ACC112 (cell line): ENCODE data around the gene MYO1H.
"Not testable (repeated sequence)": the region's sequence is repeated elsewhere in the genome, so short reads cannot be mapped to it uniquely, and the experiment has no call there.

ENCODE experiments used
- H2AFZ ChIP-seq: fragments of 200-600 bp; sonication (generic); one replicate; pipeline ENCODE4 v1.6.0; 2017; ENCODE audit warnings: antibody characterized with exemption, low read length; ENCODE audit not compliant: unreplicated experiment
- H3K27ac ChIP-seq: fragments of 200-600 bp; sonication (generic); 2 replicates; pipeline ENCODE4 v1.5.1; 2014; ENCODE audit warnings: low read depth, mild to moderate bottlenecking, antibody characterized with exemption, low read length, moderate library complexity
- H3K27me3 ChIP-seq: fragments of 200-600 bp; sonication (generic); 2 replicates; pipeline ENCODE4 v1.6.1; 2014; ENCODE audit warnings: mild to moderate bottlenecking, antibody characterized with exemption, low read length, moderate library complexity, mixed read lengths; ENCODE audit not compliant: insufficient read depth
- H3K36me3 ChIP-seq: fragments of 200-600 bp; sonication (generic); 2 replicates; pipeline ENCODE4 v1.6.1; 2016; ENCODE audit warnings: mild to moderate bottlenecking, antibody characterized with exemption, low read length, moderate library complexity, mixed read lengths; ENCODE audit not compliant: insufficient read depth
- H3K4me1 ChIP-seq: fragments of 200-600 bp; sonication (generic); one replicate; pipeline ENCODE4 v1.6.1; 2016; ENCODE audit warnings: low read length, mixed read lengths; ENCODE audit not compliant: insufficient read depth, unreplicated experiment, control insufficient read depth
- H3K4me3 ChIP-seq: fragments of 200-600 bp; sonication (generic); 2 replicates; pipeline ENCODE4 v1.5.1; 2014; ENCODE audit warnings: mild to moderate bottlenecking, low read depth, low read length
- H3K79me2 ChIP-seq: fragments of 200-600 bp; sonication (generic); one replicate; pipeline ENCODE4 v1.6.0; 2016; ENCODE audit warnings: low read length; ENCODE audit not compliant: control insufficient read depth, unreplicated experiment, insufficient read depth

MYO1H gene

DNA sequence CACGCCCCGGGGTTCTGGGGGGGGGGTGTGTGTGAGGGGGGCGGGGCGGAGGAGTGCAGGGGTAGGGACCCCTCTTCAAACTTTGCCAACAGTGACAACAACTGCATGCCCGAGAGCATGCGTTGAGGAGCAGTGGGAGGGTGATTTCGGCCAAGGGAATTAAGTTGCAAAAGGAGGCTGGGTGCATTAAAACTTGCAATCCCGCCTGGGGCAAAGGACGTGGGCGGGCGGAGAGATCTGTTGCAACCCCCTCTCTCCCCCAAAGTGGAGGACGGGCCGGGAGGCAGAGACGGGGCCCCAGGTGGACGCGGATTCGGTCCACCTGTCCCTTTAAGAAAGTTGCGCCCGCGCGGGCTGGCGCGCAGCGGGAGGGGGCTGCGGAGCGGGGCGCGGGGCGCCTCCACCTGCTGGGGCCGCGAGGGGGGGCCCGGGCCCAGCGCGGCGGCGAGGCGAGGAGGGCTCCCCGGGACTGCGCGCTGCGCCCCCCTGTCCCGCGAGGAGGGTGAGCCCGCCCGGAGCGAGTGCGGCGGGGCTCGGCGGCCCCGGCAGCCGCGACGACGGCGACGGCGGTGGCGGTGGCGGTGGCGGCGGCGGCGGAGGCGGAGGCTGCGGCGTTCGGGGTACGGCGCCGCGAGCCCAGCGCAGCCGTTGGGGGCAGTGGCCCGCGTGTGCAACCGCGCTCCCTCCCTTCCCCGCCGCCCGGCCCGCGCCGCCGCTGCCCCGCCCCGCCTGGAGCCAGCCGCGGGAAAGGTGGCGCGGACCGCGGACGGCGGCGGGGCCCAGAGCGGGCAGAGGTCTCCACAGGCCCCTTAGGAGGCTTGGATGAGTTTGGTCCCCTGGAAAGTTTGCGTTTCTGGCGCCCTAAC is 38.1 kb upstream of the MYO1H start:
- peaks cover 3% of the 10 kb centered on the region for H3K4me1 ChIP-seq
- no peak overlapping the region for H3K27ac ChIP-seq
- H3K36me3 ChIP-seq: no peaks in the 10 kb centered on the region
- H3K27me3 ChIP-seq: peaks cover 84% of the 10 kb centered on the region
- peak overlapping the region; percentile 30 for H2AFZ ChIP-seq
- peak overlapping the region; percentile 69 for H3K4me3 ChIP-seq
- H3K79me2 ChIP-seq: no peaks in the 10 kb centered on the region

DNA sequence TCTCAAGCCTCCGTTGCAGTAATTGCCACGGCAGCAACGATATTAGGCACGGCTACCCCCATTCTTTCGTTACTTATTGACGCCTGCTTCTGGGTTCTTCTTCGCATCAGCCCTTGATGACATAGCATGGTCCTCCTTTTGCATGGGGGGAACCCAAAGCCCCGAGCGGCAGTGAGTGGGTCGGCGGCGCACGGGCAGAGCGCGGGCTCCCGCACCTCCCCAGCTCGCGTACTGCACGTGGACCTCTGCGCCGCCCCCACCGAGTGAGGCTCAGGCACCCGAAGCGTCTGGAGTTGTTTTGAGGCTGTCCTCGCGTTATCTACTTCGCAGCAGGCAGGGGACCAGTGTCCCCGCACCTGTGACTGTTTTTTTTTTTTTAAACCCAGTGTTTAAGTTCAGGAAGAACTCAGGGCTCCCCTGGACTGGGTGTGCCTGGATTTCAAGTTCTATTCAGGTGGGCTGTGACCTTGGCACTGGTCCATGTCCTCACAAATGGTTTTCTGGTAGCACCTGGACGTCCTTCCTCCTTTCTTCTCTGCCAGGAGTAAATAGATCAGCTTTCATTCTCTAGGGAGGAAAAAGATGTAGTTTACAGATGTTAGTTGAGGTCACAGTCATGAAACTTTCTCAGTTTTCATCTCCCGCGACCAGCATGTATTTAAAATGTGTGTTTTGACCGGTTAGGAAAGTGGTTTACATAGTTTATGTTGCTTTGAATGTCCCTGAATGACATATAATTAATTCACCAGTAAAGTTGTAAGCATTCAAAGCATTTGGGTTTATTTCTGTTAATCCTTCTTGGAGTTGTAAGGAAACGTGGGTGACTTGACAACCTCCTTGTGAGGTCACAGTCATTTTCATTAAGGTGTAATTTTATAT is 37.2 kb upstream of the MYO1H start:
- H2AFZ ChIP-seq: peak overlapping the region; percentile 30

DNA sequence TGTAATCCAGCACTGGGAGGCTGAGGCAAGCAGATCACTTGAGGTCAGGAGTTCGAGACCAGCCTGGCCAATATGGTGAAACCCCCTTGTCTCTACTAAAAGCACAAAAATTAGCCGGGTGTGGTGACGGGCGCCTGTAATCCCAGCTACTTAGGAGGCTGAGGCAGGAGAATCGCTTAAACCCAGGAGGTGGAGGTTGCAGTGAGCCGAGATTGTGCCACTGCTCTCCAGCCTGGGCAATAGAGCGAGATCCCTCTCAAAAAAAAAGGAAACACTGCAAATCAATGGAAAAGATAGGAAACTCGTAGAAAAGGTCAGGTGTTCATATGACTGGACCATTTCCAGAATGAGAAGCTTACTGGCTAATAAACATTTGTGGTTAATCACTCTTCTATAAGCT is 26.4 kb upstream of the MYO1H start:
- not testable (repeated sequence) for H3K36me3 ChIP-seq
- peaks cover 84% of the 10 kb centered on the region for H3K27me3 ChIP-seq

More for the DNA sequence above, 37.2 kb upstream of the MYO1H start:
- peak overlapping the region; percentile 69 for H3K4me3 ChIP-seq
- no peaks in the 10 kb centered on the region for H3K79me2 ChIP-seq
- H3K27me3 ChIP-seq: peaks cover 81% of the 10 kb centered on the region
- H3K27ac ChIP-seq: no peak overlapping the region
- no peaks in the 10 kb centered on the region for H3K36me3 ChIP-seq
- peaks cover 3% of the 10 kb centered on the region for H3K4me1 ChIP-seq

DNA sequence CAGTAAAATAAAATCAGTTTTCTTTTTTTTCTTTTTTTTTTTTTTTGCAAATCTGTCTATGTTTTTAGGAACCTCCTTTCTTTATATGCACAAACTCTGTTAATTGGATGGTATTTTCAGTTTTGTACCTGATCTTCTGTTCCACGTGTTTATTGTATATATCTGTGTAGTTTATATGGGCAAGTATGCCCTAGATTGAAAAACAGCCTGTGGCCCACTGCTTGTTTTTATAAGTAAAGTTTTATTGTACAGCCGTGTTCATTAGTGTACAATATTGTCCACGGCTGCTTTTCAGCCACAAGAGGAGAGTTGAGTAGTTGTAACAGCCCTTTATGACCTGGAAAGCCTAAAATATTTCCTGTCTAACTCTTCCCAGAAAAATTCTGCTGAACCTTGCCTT is 18.7 kb upstream of the MYO1H start:
- Histone ChIP-seq H3K27ac (no peak overlapping the region), H3K79me2 (no peaks in the 10 kb centered on the region), H2AFZ (no peak overlapping the region), H3K27me3 (peaks cover 73% of the 10 kb centered on the region), H3K4me1 (no peaks in the 10 kb centered on the region), H3K4me3 (no peak overlapping the region), H3K36me3 (no peaks in the 10 kb centered on the region)

More for the DNA sequence above, 26.4 kb upstream of the MYO1H start:
- not testable (repeated sequence) for H3K4me3 ChIP-seq, H3K79me2 ChIP-seq, H2AFZ ChIP-seq, H3K4me1 ChIP-seq, H3K27ac ChIP-seq

DNA sequence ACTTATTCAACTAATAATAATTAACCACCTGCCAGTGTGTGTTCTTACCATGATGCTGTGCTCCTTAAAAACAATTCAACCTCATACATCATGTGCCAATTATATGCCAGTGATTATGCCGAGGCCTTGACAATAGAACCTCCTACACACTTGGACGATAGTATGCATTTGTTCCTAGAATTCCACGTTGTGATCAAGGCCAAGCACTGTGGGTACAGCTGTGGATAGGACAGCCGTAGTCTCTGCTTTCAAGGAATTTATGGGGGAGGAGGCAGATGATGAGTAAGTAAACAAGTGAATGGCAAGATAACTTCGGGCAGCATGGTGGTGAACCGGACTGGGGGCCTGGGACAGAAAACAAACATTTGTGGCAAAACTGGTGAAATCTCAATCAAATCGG is 18.0 kb upstream of the MYO1H start:
- H3K4me1 ChIP-seq: no peaks in the 10 kb centered on the region
- H3K79me2 ChIP-seq: no peaks in the 10 kb centered on the region
- H3K4me3 ChIP-seq: no peak overlapping the region
- no peak overlapping the region for H3K27ac ChIP-seq
- no peak overlapping the region for H2AFZ ChIP-seq
- no peaks in the 10 kb centered on the region for H3K36me3 ChIP-seq
- H3K27me3 ChIP-seq: peaks cover 73% of the 10 kb centered on the region

DNA sequence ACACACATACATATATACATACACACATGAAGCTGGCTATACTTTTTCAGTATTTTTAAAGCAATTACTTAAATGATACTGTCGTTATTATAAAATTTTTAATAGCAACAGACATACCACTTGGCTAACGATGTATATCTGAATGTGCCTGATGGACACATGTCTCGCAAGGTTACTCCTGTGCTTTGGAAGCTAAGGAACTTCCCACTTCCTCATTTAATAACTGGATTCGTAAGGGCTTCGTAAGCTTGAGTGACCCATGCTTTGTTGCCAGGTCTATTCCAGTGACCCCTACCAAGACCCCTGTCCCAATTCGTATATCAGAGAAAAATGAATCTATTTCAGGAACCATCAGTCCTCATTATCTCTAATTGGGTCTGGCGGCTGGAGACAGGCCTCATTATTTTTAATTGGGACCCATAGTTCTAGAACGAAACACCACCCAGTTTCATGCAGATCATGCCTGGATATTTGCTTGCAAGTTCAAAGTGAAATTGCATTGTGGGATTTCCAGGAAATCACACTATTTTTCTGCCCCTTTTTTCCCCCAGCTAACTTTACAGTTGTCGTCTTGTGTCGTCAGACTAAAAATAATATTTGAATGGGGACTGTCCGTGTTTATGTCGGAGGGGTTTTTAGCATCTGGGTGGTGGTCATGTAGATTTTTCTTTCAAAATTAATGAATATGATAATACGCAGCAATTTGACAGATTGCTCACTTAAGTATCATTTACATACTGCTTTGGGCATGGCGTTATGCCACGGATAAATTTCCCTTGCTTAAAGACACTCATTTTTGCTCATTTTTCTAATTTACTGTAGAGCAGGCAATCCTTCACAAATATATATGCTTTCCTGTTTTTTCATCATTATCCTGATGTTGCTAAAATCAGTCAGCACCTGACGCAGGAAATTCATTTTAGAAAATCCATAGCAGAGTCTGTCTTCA is 17.1 kb upstream of the MYO1H start:
- Histone ChIP-seq H3K79me2 (no peaks in the 10 kb centered on the region), H3K27ac (no peak overlapping the region), H3K4me1 (no peaks in the 10 kb centered on the region), H3K36me3 (no peaks in the 10 kb centered on the region), H3K27me3 (peaks cover 77% of the 10 kb centered on the region), H3K4me3 (no peak overlapping the region), H2AFZ (no peak overlapping the region)

DNA sequence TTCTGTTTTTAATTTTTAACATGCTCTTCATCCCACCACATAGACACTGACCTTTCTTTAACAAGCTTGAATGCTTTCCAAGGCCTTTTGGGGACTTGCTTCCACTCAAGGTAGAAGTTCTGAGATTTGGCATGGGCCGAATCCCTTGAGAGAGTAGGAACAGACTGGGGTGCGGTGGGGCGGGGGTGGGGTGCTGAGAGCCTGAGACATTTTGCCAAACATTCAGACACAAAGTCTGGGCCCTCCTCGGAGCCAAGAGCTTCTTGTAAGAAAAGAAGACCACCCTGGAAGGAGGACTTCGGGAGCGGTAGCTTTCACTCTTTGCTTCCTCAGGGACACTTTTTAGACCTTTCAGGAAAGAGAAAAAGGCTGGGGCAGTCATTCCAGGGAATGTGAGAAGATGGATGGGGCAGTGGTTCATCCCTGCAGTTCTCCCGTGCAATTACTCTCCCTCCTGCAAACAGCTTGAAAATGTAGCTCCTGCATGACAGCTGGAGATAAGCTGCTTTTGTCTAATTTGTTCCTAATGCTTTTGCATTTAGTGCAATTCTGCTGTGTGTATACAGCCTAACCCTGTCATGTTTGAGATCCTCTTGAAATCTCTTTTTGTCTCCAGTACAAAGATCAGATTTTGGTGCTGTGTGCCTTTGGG is 16.3 kb upstream of the MYO1H start:
- Histone ChIP-seq H3K79me2 (no peaks in the 10 kb centered on the region), H3K27me3 (peaks cover 78% of the 10 kb centered on the region), H3K36me3 (no peaks in the 10 kb centered on the region), H3K4me3 (no peak overlapping the region), H3K27ac (no peak overlapping the region), H3K4me1 (no peaks in the 10 kb centered on the region), H2AFZ (no peak overlapping the region)

DNA sequence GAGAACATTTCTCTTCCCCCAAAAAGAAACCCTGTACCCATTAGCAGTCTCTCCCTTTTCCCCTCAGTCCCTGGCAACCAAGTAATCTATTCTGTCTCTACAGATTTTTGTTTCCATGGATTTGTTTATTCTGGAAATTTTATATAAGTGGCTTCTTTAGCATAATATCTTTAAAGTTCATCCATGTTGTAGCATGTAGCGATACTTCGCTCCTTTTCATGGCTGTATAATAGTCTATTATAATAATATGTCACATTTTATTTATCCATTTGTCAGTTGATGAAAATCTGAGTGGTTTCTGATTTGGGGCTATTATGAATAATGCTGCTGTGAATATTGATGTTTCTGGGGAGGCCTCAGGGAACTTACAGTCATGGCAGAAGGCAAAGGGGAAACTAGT is 12.8 kb upstream of the MYO1H start:
- H3K36me3 ChIP-seq: no peaks in the 10 kb centered on the region
- H3K4me3 ChIP-seq: no peak overlapping the region
- no peaks in the 10 kb centered on the region for H3K4me1 ChIP-seq
- H3K27me3 ChIP-seq: peaks cover 75% of the 10 kb centered on the region
- H3K79me2 ChIP-seq: no peaks in the 10 kb centered on the region
- no peak overlapping the region for H2AFZ ChIP-seq
- no peak overlapping the region for H3K27ac ChIP-seq

DNA sequence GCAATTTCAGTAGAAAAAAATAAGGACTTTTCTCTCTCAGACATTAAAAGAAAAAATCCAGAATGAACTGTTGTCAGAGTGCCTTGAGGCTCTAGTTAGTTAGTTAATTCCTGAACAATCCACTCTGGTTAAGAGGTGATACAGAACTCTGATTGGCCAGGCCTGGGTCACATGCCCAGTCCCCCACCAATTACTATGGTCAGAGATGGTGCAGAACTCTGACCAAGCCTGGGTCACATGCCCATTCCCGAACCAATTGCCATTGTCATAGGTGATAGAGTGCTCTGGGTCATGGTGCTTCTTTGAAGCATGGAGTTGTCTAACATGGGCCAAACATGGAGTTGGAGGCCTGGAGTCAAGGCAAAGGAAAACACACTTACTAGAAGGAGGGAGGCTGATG is 11.1 kb upstream of the MYO1H start:
- Histone ChIP-seq H3K36me3 (no peaks in the 10 kb centered on the region), H3K27me3 (peaks cover 68% of the 10 kb centered on the region), H2AFZ (no peak overlapping the region)

DNA sequence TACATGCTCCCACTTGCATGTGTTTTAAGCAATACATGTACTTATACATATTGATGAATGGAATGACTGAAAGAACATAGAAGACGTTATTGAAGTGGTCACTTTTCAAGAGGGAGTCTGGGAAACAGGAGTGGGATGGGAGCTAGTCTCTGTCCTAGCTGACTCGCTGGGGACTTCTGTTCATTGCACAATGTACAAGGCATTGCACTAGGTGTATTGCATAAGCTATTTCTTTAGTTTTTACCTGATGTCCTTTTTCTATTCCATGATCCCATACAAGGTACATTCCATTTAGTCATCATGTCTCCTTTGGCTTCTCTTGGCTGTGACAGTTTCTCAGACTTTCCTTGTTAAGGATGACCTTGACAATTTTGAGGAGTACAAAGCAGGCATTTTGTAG is 4.0 kb upstream of the MYO1H start:
- Histone ChIP-seq H3K4me3 (no peak overlapping the region), H3K27ac (no peak overlapping the region), H2AFZ (no peak overlapping the region), H3K27me3 (peaks cover 68% of the 10 kb centered on the region), H3K4me1 (no peaks in the 10 kb centered on the region), H3K79me2 (no peaks in the 10 kb centered on the region), H3K36me3 (no peaks in the 10 kb centered on the region)

More for the DNA sequence above, 11.1 kb upstream of the MYO1H start:
- no peak overlapping the region for H3K27ac ChIP-seq
- H3K79me2 ChIP-seq: no peaks in the 10 kb centered on the region
- no peak overlapping the region for H3K4me3 ChIP-seq
- no peaks in the 10 kb centered on the region for H3K4me1 ChIP-seq
